ENCODE results near the gene CNP.

- TF ChIP-seq PAX5 (IDR thresholded peaks at IDR 0.05; ENCODE audit: insufficient read depth, low read length, severe bottlenecking), result no peak
- TF ChIP-seq POLR2A (IDR thresholded peaks at IDR 0.05; ENCODE audit: low read depth, low read length), result no peak
- no peak for TF ChIP-seq POLR2AphosphoS5 (IDR thresholded peaks at IDR 0.05; ENCODE audit: low read depth, low read length)
- TF ChIP-seq SPI1 (IDR thresholded peaks at IDR 0.05; ENCODE audit: low read depth, low read length), result no peak
- no peak for TF ChIP-seq TAF1 (IDR thresholded peaks at IDR 0.05; ENCODE audit: low read depth, low read length)
These were observed 31.9 kb downstream of the CNP start for GRCh38 chr17:41998497-41998896.
